ENCODE data around the gene KIF26B.

DNA sequence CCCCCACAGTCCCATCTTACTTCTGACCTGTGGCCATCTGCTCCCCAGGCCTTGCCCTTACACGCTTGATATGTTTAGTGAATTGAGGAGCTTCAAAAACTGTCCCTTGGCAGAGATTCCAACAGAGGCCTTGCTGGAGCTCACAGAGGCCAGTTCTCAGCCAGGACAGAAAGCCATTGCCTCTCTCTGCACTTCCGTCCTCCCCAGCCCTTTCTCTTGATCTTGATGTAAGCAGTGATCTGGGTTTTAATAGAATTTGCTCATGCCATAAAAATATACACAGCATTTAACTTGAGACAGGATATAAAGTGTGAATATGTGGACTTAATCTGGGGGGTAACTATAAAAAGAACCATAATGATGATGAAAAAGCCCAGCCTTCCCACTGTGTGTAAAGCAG lies 453.5 kb downstream of the KIF26B start:
- TF ChIP-seq, protein P1, sequence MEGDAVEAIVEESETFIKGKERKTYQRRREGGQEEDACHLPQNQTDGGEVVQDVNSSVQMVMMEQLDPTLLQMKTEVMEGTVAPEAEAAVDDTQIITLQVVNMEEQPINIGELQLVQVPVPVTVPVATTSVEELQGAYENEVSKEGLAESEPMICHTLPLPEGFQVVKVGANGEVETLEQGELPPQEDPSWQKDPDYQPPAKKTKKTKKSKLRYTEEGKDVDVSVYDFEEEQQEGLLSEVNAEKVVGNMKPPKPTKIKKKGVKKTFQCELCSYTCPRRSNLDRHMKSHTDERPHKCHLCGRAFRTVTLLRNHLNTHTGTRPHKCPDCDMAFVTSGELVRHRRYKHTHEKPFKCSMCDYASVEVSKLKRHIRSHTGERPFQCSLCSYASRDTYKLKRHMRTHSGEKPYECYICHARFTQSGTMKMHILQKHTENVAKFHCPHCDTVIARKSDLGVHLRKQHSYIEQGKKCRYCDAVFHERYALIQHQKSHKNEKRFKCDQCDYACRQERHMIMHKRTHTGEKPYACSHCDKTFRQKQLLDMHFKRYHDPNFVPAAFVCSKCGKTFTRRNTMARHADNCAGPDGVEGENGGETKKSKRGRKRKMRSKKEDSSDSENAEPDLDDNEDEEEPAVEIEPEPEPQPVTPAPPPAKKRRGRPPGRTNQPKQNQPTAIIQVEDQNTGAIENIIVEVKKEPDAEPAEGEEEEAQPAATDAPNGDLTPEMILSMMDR (conservative IDR thresholded peaks at IDR 0.05; ENCODE audit: low read depth, low read length): no peak
- no peak for TF ChIP-seq EZH2 (IDR thresholded peaks at IDR 0.05; ENCODE audit: low read length, unreplicated experiment)
